UCSD-AML1 (cell line): ENCODE measurements around the gene RNF187.
A peak's percentile ranks its signal among the peaks of the same experiment; 100 is the strongest.
"Not testable (repeated sequence)": the region's sequence is repeated elsewhere in the genome, so short reads cannot be mapped to it uniquely, and the experiment has no call there.

Source experiments
- DNase-seq: peaks from one replicate; lab custom pipeline; 2025; ENCODE audit not compliant: unreplicated experiment; lab: John Stamatoyannopoulos, UW

RNF187 gene

DNA sequence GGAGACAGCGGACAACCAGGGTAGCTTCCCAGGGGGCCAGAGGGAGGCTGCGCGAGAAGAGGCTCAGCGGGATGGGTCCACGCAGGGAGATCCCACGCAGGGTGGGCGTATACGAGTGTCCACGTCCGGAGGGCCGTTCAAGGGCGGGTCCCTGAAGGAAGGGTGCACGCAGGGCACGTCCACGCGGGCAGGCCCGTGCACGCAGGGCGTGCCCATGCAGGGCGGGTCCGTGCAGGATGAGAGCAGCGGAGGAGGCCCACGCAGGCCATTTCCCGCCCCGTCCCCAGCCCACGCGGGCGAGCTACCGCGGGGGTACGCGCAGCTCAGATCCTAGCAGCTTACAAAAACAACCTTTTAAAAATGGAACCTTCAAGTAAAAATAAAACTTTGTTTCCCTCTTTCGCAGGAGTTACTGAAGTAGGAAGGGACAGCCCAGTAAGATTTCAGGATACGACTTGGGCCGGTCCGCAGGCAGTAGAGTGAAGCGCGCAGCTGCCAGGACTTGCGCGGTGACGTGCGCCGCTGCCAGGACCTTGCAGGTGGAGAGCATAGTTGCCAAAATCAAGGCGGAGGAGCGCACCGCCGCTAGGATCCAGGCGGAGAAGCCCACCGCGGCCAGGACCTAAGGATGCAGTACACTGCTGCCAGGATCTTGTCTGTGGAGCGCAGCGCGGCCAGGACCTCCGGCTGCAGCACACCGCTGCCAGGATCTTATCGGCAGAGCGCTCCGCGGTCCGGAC lies 416 bp upstream of the RNF187 start:
- DNase-seq: peak; percentile 91

GRCh38 chr1:228488125-228488817 lies 1.1 kb downstream of the RNF187 start:
- DNase-seq: no peak

DNA sequence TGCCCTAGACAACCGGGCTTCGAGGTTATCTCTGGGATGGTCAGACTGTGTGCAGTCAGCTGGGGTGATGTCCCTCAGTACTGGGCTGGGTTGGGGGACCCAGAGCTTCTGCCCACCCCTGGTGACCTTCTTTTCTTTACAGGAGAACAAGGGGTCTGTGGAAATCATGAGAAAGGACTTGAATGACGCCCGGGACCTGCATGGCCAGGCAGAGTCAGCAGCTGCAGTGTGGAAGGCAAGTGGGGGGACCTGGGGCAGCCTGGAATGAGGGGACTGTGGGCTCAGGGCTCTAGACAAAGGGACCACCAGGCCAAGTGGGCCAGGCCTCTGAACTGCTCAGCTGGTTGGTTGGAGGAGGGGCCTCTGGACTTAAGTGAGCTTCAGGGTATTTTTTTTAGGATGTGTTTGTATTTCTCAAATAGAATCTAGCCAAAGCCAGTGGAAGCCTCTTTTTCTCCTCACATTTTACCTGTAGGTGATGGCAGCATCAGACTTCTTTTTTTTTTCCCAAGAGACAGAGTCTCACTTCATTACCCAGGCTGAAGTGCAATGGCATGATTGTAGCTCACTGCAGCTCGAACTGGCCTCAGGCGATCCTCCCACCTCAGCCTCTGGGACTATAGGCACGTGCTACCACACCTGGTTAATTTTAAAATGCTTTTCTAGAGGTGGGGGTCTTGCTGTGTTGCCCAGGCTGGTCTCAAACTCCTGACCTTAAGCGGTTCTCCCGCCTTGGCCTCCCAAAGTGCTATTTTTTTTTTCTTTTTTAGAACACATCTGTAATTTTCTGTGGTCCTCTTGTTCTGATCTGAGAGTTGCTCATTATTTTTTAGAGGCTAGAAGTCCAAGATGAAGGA lies 1.9 kb downstream of the RNF187 start:
- DNase-seq: no peak

- peak; percentile 19 for DNase-seq
Observed at GRCh38 chr1:228490120-228491078, 3.2 kb downstream of the RNF187 start.

DNA sequence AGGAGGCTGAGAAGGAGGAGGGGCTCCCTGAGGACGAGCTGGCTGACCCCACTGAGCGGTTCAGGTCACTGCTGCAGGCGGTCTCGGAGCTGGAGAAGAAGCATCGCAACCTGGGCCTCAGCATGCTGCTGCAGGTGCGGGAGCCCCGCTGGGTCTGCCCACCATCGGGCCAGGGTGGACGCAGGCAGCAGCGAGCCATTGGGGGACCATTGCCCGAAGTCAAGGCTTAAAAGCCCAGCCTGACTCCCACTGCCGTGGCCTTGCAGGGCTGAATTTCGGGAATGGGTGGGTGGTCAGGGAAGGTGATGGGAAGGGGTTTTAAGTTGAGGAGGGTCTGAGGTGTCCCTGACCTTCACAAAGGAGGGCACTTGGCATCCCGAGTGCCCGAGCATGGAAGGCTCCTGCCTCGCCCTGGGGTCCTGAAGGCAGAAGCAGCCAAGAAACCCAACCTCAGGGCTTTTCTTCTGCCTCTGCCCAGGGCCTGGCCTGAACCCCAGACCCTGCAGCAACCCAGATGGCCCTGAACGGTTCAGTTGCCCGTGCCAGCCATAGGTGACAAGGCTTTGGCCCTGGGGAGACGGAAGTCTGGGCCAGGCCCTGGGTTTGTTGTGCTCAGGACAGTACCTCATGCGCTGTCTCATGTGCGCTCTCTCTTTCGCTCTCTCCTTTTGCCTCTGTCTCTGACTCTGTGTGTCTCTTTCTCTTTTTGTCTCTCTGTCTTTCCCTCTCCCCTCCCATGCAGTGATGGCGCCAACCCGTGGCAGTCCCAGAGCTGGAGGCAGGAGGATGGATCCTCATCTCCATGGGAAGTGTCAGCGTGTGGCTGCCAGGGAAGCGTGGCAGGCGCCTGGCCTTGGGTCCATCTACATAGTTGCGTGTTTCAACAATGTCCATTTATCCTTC lies 6.2 kb downstream of the RNF187 start:
- DNase-seq: no peak

DNA sequence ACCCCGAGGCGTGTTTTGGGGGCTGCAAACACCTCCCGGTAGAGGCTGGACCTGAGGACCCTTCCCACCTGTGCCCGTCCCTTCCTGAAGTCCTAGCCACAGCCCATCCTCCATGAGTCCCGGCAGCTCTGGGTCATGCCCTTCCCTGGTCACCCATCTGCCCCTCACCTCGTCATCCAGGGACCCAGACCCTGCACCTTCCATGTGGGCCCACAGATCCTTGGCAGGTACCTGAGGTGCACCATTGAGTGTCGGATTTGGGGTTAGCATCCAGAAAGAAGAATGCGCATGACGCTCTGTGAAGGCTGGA lies 6.8 kb downstream of the RNF187 start:
- DNase-seq: no peak

- DNase-seq: no peak
Observed at GRCh38 chr1:228494391-228494790, 7.2 kb downstream of the RNF187 start.

DNA sequence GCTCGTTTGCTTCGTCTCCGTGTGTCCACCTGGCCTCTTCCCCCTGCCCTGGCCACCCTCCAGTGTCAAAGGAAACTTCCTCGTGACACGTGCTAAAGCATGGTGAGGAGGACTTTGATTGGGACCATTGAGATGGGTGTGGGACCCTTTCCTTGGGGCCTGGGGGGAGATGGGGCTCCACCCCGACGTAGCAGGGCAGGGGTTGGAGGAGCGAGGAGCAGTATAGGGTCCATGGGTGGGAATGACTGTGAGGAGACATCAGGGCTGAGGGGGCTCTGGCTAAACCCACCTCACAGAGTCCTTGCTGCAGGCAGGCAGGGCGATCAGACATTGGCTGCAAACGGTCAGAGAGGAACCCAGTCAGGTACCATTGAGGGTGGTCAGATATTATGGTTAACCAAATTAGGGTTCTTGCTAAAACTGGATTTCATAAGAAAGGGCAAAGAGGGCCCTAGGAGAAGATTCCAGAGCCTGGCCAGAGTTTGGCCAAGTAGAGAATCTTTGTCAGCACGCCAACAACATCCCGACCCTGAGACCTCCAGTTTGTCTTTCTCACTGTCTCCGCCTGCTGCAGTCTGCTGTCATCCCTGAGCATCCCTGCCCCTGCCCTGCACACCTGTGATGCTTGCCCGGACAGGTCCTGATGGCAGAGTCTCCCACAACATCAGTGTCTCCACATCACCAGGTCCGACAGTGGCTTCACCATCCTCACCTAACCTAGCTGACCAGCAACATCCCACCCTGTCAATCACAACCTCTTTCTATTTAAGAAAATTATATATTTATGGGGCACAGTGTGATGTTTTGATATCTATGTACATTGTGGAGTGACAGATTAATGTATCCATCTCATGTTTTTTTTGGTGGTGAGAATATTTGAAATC lies 8.0 kb downstream of the RNF187 start:
- no peak for DNase-seq

DNA sequence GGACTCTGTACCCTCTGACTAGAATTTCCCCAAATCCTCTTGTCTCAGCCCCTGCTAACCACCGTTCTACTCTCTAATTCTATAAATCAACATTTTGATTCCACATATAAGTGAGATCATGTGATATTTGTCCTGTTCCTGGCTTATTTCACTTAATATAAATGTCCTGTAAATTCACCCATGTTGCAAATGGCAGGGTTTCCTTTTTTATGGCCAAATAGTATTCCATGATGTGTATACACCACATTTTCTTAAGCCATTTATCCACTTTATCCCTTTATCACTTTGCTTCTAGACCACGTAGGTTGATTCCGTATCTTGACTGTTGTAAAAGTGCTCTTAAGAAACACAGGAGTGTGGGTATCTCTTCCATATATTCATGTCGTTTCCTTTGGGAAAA lies 8.9 kb downstream of the RNF187 start:
- DNase-seq: no peak

GRCh38 chr1:228496494-228496893 lies 9.3 kb downstream of the RNF187 start:
- no peak for DNase-seq

DNA sequence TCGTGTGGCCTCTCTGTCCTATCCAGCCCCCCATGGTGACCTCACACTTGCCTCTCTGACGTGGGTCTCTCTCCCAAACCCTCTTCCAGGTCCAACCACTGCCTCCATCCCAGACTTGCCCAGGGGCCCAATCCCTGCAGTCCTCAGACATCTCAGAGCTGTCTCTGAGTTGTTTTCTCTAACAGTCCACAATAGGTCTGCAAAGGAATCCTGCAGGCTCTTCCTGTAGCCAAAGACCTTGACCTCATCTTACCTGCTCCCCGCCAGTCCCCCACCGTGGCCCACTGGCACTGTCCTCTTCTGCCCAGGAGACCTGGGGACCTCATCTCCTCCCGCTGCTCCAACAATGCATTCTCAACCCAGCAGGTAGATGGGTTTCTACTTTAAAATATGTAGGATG lies 10.0 kb downstream of the RNF187 start:
- no peak for DNase-seq

DNA sequence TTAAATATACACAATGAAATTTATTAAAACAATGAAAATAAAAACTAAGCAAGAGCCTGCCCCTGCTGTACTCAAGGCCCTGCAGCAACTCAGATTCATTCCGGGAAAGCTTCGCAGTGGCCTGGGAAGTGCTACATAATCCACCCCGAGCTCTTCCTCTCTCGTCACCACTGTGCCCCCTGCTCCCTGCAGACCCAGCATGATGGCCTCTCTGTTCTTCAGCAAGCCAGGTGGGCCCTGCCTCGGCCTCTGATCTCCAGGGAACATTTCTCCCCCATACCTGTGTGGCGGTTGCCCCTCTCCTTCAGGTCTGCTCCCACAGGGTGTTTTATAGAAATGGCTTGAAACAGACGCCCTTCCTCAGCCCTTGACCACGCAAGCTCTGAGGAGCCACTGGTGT lies 10.6 kb downstream of the RNF187 start:
- DNase-seq: no peak

GRCh38 chr1:228500143-228500734 lies 13.1 kb downstream of the RNF187 start:
- DNase-seq: no peak

DNA sequence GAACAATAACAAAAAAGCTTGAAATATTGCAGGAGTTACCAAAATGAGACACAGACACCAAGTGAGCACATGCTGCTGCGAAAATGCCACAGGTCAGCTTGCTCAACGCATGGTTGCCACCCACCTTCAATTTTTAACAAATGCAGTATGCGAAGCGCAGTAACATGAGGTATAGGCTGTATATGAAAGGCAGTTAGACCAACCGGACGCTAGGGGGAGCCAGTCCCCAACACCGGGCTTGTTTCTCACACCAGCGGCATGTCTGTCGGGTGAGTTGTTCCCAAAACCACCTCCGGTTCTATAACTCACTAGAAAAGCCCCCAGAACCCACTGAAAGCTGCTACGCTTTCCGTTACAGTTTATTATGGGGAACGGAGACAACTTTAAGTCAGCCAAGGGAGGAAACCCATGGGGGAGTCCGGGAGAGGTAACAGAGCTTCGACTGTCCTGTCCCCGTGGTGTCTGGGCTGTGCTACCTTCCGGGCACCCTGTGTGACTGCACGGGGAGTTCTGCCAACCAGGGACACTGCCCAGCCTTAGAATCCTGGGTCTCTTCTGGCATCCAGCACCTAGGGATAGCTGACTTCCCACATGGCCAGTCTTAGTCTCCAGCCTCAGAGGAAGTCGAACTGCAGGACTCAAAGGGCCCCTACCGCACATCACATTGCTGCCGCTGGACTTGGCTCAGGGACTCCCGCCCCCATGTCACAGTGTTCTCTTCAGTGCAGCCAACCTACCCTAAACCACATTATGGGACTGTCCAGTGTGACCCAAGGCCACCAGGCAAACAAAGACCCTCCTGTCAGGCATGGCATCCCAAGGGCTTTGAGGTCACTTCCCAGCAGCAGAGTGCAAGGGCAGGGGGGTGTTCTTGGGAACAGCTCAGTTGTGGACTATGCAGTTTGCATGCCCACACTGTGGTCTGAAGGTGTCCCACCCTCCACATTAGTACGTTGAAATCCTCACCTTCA lies 14.0 kb downstream of the RNF187 start:
- DNase-seq: peak; percentile 75

- DNase-seq: no peak
Observed at GRCh38 chr1:228502522-228502921, 15.3 kb downstream of the RNF187 start.

DNA sequence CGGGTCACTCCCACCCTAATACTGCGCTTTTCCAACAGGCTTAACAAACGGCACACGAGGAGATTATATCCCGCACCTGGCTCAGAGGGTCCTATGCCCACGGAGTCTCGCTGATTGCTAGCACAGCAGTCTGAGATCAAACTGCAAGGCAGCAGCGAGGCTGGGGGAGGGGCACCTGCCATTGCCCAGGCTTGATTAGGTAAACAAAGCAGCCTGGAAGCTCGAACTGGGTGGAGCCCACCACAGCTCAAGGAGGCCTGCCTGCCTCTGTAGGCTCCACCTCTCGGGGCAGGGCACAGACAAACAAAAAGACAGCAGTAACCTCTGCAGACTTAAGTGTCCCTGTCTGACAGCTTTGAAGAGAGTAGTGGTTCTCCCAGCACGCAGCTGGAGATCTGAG lies 18.8 kb downstream of the RNF187 start:
- not testable (repeated sequence) for DNase-seq

- no peak for DNase-seq
Observed at GRCh38 chr1:228507961-228508652, 20.9 kb downstream of the RNF187 start.
